ENCODE measurements around the gene ANKRD60. TPM values are rescaled to one million over a fixed set of nuclear protein-coding genes. Genes with fewer than 3 reads are reported as not detected.

Gene ANKRD60
- total RNA-seq, 4 donors from 2014 or later: not detected

DNA sequence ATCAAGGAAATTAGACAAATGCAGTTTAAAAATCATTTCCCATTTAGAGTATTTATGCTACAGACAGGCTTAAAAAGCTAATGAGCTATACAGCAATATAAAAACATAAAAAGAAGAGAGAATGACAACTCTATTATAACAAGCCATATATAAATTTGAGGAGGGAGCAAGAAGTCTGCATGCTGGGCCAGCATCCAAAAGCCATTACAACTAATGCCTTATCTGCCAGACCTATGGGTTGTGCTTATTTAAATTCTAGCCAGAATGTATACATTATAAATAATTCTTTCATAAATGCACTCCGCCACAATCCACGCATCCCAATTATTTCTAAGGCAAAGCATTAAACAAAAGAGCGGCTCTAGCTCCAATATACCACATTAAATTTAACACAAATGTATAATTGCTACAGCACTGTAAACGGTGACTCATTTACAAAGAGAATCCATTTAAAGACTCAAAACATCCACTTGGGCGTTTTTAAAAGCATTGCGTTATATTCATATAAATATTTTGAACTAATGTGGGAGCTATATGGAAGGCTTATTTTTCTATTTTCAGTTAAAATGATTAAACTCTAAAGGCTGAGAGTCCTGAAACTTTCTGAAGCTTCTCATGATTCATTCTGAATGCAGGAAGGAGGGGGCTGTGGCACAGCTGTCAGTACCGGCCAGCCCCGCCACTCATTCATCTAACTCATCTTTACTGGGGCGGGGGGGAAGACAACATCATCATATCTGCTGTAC lies 43.3 kb upstream of the ANKRD60 start:
- 72 to 76% methylated on average over 9 of the region's 9 CpGs for WGBS, 2 donors
- no peaks in the 10 kb centered on the region for H3K27me3 ChIP-seq

DNA sequence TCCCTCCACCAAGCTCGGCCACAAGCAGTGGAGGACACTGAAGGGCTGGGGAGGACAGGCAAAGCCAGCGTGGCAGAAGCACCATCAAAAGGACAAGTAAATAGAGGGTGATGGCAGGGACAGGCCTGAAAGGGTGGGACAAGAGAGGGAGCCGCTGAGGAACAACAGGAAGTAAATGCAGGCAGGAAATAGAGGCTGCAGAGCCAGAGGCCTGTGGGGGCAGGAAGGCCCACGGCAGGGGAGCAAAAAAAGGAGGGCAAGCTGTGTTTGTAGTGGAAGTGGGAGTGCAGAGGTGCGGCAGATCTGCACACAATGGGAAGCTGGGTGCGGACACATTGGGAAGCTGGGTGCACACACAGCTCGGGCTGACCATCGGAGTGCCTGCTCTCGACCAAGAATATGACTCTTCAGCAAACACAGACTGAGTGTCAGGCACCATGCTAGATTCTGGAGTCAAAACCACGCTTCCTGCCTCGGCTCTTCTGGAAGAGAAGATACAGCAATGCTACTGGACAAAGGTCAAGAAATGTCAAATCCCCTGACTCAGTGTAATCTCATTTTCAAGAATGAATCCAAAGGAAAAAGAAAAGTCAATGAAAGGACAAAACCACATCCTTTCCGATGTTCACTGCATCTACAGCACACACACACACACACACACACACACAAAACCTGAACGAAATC lies 40.6 kb upstream of the ANKRD60 start:
- no peak for DNase-seq (ENCODE audit: low spot score in 2 of 2)
- no peaks in the 10 kb centered on the region for H3K4me1 ChIP-seq
- no peak for TF ChIP-seq EP300 (IDR thresholded peaks at IDR 0.05)
- H3K27ac ChIP-seq: no peak overlapping the region
- 66 to 70% methylated on average over 13 of the region's 13 CpGs for WGBS, 2 donors
- no peak overlapping the region for H3K4me3 ChIP-seq
- peaks cover 0 to 81% (median 6%) of the 10 kb centered on the region in 3 donors for H3K36me3 ChIP-seq
- no peaks in the 10 kb centered on the region for H3K27me3 ChIP-seq
- no peaks in the 10 kb centered on the region for H3K9me3 ChIP-seq

More for the DNA sequence above, 43.3 kb upstream of the ANKRD60 start:
- H3K4me3 ChIP-seq: no peak overlapping the region
- TF ChIP-seq, protein P1, sequence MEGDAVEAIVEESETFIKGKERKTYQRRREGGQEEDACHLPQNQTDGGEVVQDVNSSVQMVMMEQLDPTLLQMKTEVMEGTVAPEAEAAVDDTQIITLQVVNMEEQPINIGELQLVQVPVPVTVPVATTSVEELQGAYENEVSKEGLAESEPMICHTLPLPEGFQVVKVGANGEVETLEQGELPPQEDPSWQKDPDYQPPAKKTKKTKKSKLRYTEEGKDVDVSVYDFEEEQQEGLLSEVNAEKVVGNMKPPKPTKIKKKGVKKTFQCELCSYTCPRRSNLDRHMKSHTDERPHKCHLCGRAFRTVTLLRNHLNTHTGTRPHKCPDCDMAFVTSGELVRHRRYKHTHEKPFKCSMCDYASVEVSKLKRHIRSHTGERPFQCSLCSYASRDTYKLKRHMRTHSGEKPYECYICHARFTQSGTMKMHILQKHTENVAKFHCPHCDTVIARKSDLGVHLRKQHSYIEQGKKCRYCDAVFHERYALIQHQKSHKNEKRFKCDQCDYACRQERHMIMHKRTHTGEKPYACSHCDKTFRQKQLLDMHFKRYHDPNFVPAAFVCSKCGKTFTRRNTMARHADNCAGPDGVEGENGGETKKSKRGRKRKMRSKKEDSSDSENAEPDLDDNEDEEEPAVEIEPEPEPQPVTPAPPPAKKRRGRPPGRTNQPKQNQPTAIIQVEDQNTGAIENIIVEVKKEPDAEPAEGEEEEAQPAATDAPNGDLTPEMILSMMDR (IDR thresholded peaks at IDR 0.05): no peak
- TF ChIP-seq EP300 (IDR thresholded peaks at IDR 0.05) (no peak), POLR2A (IDR thresholded peaks at IDR 0.05) (no peak)
- no peaks in the 10 kb centered on the region for H3K4me1 ChIP-seq
- no peak for DNase-seq (ENCODE audit: low spot score in 2 of 2)
- peaks cover 0 to 54% (median 6%) of the 10 kb centered on the region in 3 donors for H3K36me3 ChIP-seq
- H3K27ac ChIP-seq: no peak overlapping the region
- H3K9me3 ChIP-seq: no peaks in the 10 kb centered on the region

GRCh38 chr20:58268421-58268821 lies 40.0 kb upstream of the ANKRD60 start:
- DNase-seq (ENCODE audit: low spot score in 2 of 2): no peak
- Histone ChIP-seq H3K36me3 (peaks cover 0 to 87% (median 6%) of the 10 kb centered on the region in 3 donors), H3K9me3 (no peaks in the 10 kb centered on the region), H3K4me3 (no peak overlapping the region), H3K27me3 (no peaks in the 10 kb centered on the region), H3K4me1 (no peaks in the 10 kb centered on the region), H3K27ac (no peak overlapping the region)
- TF ChIP-seq POLR2A (IDR thresholded peaks at IDR 0.05): no peak
- no peak for TF ChIP-seq EP300 (IDR thresholded peaks at IDR 0.05)
- TF ChIP-seq, protein P1 (IDR thresholded peaks at IDR 0.05): no peak
- whole genome bisulfite sequencing, 2 donors: 94 to 95% methylated on average over 7 of the region's 7 CpGs

- no peaks in the 10 kb centered on the region for H3K27me3 ChIP-seq
- 84 to 85% methylated on average over 9 of the region's 9 CpGs for WGBS, 2 donors
- H3K27ac ChIP-seq: no peak overlapping the region
- no peaks in the 10 kb centered on the region for H3K9me3 ChIP-seq
- H3K36me3 ChIP-seq: peaks cover 0 to 95% (median 6%) of the 10 kb centered on the region in 3 donors
- DNase-seq (ENCODE audit: low spot score in 2 of 2): no peak
- H3K4me1 ChIP-seq: no peaks in the 10 kb centered on the region
- TF ChIP-seq, protein P1 (IDR thresholded peaks at IDR 0.05): no peak
- TF ChIP-seq EP300 (IDR thresholded peaks at IDR 0.05) (no peak), POLR2A (IDR thresholded peaks at IDR 0.05) (no peak)
- no peak overlapping the region for H3K4me3 ChIP-seq
These were observed 39.1 kb upstream of the ANKRD60 start for GRCh38 chr20:58267389-58268215.

GRCh38 chr20:58264271-58264670 lies 35.8 kb upstream of the ANKRD60 start:
- DNase-seq (ENCODE audit: low spot score in 2 of 2): no peak
- Histone ChIP-seq H3K27ac (no peak overlapping the region), H3K4me1 (peaks cover 0 to 17% (median 0%) of the 10 kb centered on the region in 4 donors), H3K27me3 (no peaks in the 10 kb centered on the region), H3K9me3 (no peaks in the 10 kb centered on the region), H3K36me3 (peaks cover 0 to 76% (median 6%) of the 10 kb centered on the region in 3 donors), H3K4me3 (no peak overlapping the region)
- WGBS, 2 donors: 90 to 91% methylated on average over 6 of the region's 6 CpGs
- TF ChIP-seq EP300 (IDR thresholded peaks at IDR 0.05): no peak
- TF ChIP-seq, protein P1 (IDR thresholded peaks at IDR 0.05): no peak
- TF ChIP-seq POLR2A (IDR thresholded peaks at IDR 0.05): no peak
